Subcutaneous adipose tissue (tissue), 4 donors: Measurements from ENCODE around the gene SIK3. TPM values are rescaled to one million over a fixed set of nuclear protein-coding genes. Genes with fewer than 3 reads are reported as not detected.

Source experiments
- CTCF ChIP-seq: fragments of 450-650 bp; IDR thresholded peaks from one replicate; pipeline ENCODE4 v1.5.1; 2016; ENCODE audit warnings: low read depth, mild to moderate bottlenecking, control low read depth, antibody characterized with exemption, moderate library complexity
- total RNA-seq, 4 donors: library from RNA; depleted of rRNA; stranded (reverse); fragments of >200 nt; gene quantifications; one replicate each; pipeline ENCODE4 v1.1.0, GENCODE V29; 2016

SIK3 gene
- total RNA-seq, 4 donors from 2014 or later = 27.7 to 44.8 (median 40.3) TPM

- no peak for TF ChIP-seq CTCF
These were observed 205.9 kb downstream of the SIK3 start for GRCh38 chr11:116892374-116892773.

GRCh38 chr11:116891746-116892145 is 206.5 kb downstream of the SIK3 start:
- TF ChIP-seq CTCF = no peak

- no peak for TF ChIP-seq CTCF
These were observed 207.6 kb downstream of the SIK3 start for GRCh38 chr11:116890607-116891006.

- TF ChIP-seq CTCF = no peak
These were observed 208.0 kb downstream of the SIK3 start for GRCh38 chr11:116890193-116890592.

- no peak for TF ChIP-seq CTCF
These were observed 209.2 kb downstream of the SIK3 start for GRCh38 chr11:116888884-116889549.

GRCh38 chr11:116888024-116888423 is 210.2 kb downstream of the SIK3 start:
- TF ChIP-seq CTCF = no peak

- no peak for TF ChIP-seq CTCF
These were observed 212.1 kb downstream of the SIK3 start for GRCh38 chr11:116885951-116886655.
